Fibroblast of mammary gland (primary cell): Measurements from ENCODE around the gene SDHAF3.
"Not testable (repeated sequence)": the region's sequence is repeated elsewhere in the genome, so short reads cannot be mapped to it uniquely, and the experiment has no call there.

ENCODE experiments used
- DNase-seq: peaks from one replicate; pipeline ENCODE4 v3.0.0-alpha.2; 2010; ENCODE audit warnings: low read depth
- H3K4me3 ChIP-seq: 2 replicates; pipeline ENCODE4 v1.5.1; 2011; ENCODE audit warnings: low read depth, mild to moderate bottlenecking, low read length, moderate library complexity; ENCODE audit not compliant: control insufficient read depth
- CTCF ChIP-seq: conservative IDR thresholded peaks from 2 replicates; pipeline ENCODE4 v1.5.1; 2011; ENCODE audit warnings: low read depth, low read length, inconsistent platforms; ENCODE audit not compliant: control insufficient read depth, insufficient read depth

SDHAF3 gene

GRCh38 chr7:97145068-97145467, 27.6 kb downstream of the SDHAF3 start:
- DNase-seq = peak; percentile 58
- peak; percentile 50 for TF ChIP-seq CTCF

GRCh38 chr7:97149843-97150242, 32.3 kb downstream of the SDHAF3 start:
- DNase-seq = peak; percentile 49
- H3K4me3 ChIP-seq = no peak overlapping the region
- no peak for TF ChIP-seq CTCF

More at GRCh38 chr7:97145068-97145467, 27.6 kb downstream of the SDHAF3 start:
- no peak overlapping the region for H3K4me3 ChIP-seq

GRCh38 chr7:97155897-97156418, 38.5 kb downstream of the SDHAF3 start:
- no peak for TF ChIP-seq CTCF
- H3K4me3 ChIP-seq = no peak overlapping the region
- DNase-seq = no peak

- not testable (repeated sequence) for H3K4me3 ChIP-seq, DNase-seq
These were observed 42.5 kb downstream of the SDHAF3 start for GRCh38 chr7:97159984-97160383.

GRCh38 chr7:97161609-97162008, 44.1 kb downstream of the SDHAF3 start:
- not testable (repeated sequence) for H3K4me3 ChIP-seq, DNase-seq

GRCh38 chr7:97166308-97166707, 48.8 kb downstream of the SDHAF3 start:
- no peak for TF ChIP-seq CTCF
- DNase-seq = no peak
- no peak overlapping the region for H3K4me3 ChIP-seq

GRCh38 chr7:97167176-97167575, 49.7 kb downstream of the SDHAF3 start:
- H3K4me3 ChIP-seq = no peak overlapping the region
- no peak for DNase-seq
- TF ChIP-seq CTCF = no peak

GRCh38 chr7:97167749-97168148, 50.3 kb downstream of the SDHAF3 start:
- no peak for TF ChIP-seq CTCF
- no peak overlapping the region for H3K4me3 ChIP-seq
- DNase-seq = no peak
